ENCODE data around the gene SFXN3.

Gene SFXN3

GRCh38 chr10:100986952-100987684 is 43.9 kb upstream of the SFXN3 start, which contains the start of the genes MRPL43 and TWNK:
Gene MRPL43, minus strand, starts transcription at chr10:100987497. Its CDS starts 54 bp downstream, at chr10:100987443.
Gene TWNK, plus strand, starts transcription at chr10:100987543. Its CDS starts 668 bp downstream, at chr10:100988211.
- peak within 1 kb of the TSS; percentile 93 for H3K4me3 ChIP-seq (ENCODE audit: low read length)
- peak; percentile 36 for DNase-seq (ENCODE audit: low read depth)
- TF ChIP-seq CTCF (conservative IDR thresholded peaks at IDR 0.05; ENCODE audit: low read depth, low read length) = no peak

- no peak for DNase-seq (ENCODE audit: low read depth)
- H3K4me3 ChIP-seq (ENCODE audit: low read length) = peak overlapping the region; percentile 93
- no peak for TF ChIP-seq CTCF (conservative IDR thresholded peaks at IDR 0.05; ENCODE audit: low read depth, low read length)
These were observed 43.4 kb upstream of the SFXN3 start for GRCh38 chr10:100987685-100988049.

- DNase-seq (ENCODE audit: low read depth) = no peak
- peak overlapping the region; percentile 93 for H3K4me3 ChIP-seq (ENCODE audit: low read length)
- no peak for TF ChIP-seq CTCF (conservative IDR thresholded peaks at IDR 0.05; ENCODE audit: low read depth, low read length)
These were observed 42.9 kb upstream of the SFXN3 start for GRCh38 chr10:100988166-100988565.

GRCh38 chr10:100989088-100989487 is 41.9 kb upstream of the SFXN3 start:
- no peak for TF ChIP-seq CTCF (conservative IDR thresholded peaks at IDR 0.05; ENCODE audit: low read depth, low read length)
- no peak overlapping the region for H3K4me3 ChIP-seq (ENCODE audit: low read length)
- no peak for DNase-seq (ENCODE audit: low read depth)

GRCh38 chr10:100993986-100994708 is 36.9 kb upstream of the SFXN3 start:
- TF ChIP-seq CTCF (conservative IDR thresholded peaks at IDR 0.05; ENCODE audit: low read depth, low read length) = peak; percentile 76
- no peak overlapping the region for H3K4me3 ChIP-seq (ENCODE audit: low read length)
- DNase-seq (ENCODE audit: low read depth) = no peak

GRCh38 chr10:100995181-100995580 is 35.9 kb upstream of the SFXN3 start:
- H3K4me3 ChIP-seq (ENCODE audit: low read length) = no peak overlapping the region
- no peak for TF ChIP-seq CTCF (conservative IDR thresholded peaks at IDR 0.05; ENCODE audit: low read depth, low read length)
- DNase-seq (ENCODE audit: low read depth) = no peak

All from retinal pigment epithelial cell (primary cell).